ENCODE results near the gene PHETA1. TPM values are rescaled to one million over a fixed set of nuclear protein-coding genes. Genes with fewer than 3 reads are reported as not detected.

The PHETA1 gene
- total RNA-seq, 4 donors from 2014 or later, result 8.1 to 23.5 (median 15.3) TPM

GRCh38 chr12:111359231-111359913 is 9.5 kb downstream of the PHETA1 start:
- intact Hi-C loops (cut with DNase I), result no loop called here
- peaks cover 0 to 5% of the 10 kb centered on the region in 2 donors for H3K4me1 ChIP-seq

GRCh38 chr12:111355201-111355925 is 13.5 kb downstream of the PHETA1 start:
- H3K4me1 ChIP-seq, result no peaks in the 10 kb centered on the region
- no peak for DNase-seq
- no peak overlapping the region for H3K4me3 ChIP-seq (replicated peaks in 1 of 3)
- WGBS, 2 donors, result 78 to 82% methylated on average over 9 of the region's 9 CpGs
- TF ChIP-seq POLR2A (IDR thresholded peaks at IDR 0.05) (no peak), CTCF (IDR thresholded peaks at IDR 0.05) (no peak)
- H3K9me3 ChIP-seq, result no peaks in the 10 kb centered on the region
- no peak overlapping the region for H3K27ac ChIP-seq
- H3K36me3 ChIP-seq, result no peaks in the 10 kb centered on the region
- no peaks in the 10 kb centered on the region for H3K27me3 ChIP-seq
- intact Hi-C loops (cut with DNase I), result no loop called here

More at GRCh38 chr12:111359231-111359913, 9.5 kb downstream of the PHETA1 start:
- TF ChIP-seq POLR2A (IDR thresholded peaks at IDR 0.05) (no peak), CTCF (IDR thresholded peaks at IDR 0.05) (no peak)
- Histone ChIP-seq H3K36me3 (peaks cover 0 to 6% of the 10 kb centered on the region in 2 donors), H3K27me3 (no peaks in the 10 kb centered on the region), H3K9me3 (no peaks in the 10 kb centered on the region), H3K27ac (no peak overlapping the region), H3K4me3 (replicated peaks in 1 of 3) (no peak overlapping the region)
- 62% methylated on average over 10 to 11 of the region's 11 CpGs for WGBS, 2 donors
- no peak for DNase-seq

- Histone ChIP-seq H3K9me3 (no peaks in the 10 kb centered on the region), H3K27ac (no peak overlapping the region), H3K4me1 (no peaks in the 10 kb centered on the region), H3K27me3 (no peaks in the 10 kb centered on the region), H3K36me3 (no peaks in the 10 kb centered on the region), H3K4me3 (replicated peaks in 1 of 3) (no peak overlapping the region)
- no peak for DNase-seq
- TF ChIP-seq CTCF (IDR thresholded peaks at IDR 0.05), result no peak
- no peak for TF ChIP-seq POLR2A (IDR thresholded peaks at IDR 0.05)
- WGBS, 2 donors, result 90 to 99% methylated on average over 5 of the region's 5 CpGs
- intact Hi-C loops (cut with DNase I), result no loop called here
Observed at GRCh38 chr12:111354511-111354910, 14.4 kb downstream of the PHETA1 start.

- Histone ChIP-seq H3K27ac (no peak overlapping the region), H3K27me3 (no peaks in the 10 kb centered on the region), H3K4me1 (no peaks in the 10 kb centered on the region), H3K9me3 (no peaks in the 10 kb centered on the region), H3K4me3 (replicated peaks in 1 of 3) (no peak overlapping the region), H3K36me3 (no peaks in the 10 kb centered on the region)
- 90% methylated on average over 2 to 3 of the region's 5 CpGs for WGBS, 2 donors
- intact Hi-C loops (cut with DNase I), result no loop called here
- DNase-seq, result no peak
- TF ChIP-seq CTCF (IDR thresholded peaks at IDR 0.05), result no peak
- no peak for TF ChIP-seq POLR2A (IDR thresholded peaks at IDR 0.05)
Observed at GRCh38 chr12:111353603-111354295, 15.1 kb downstream of the PHETA1 start.
